NOMO-1 treated with DMSO at 0.1 percent for 48 hours (cell line): ENCODE results near the gene RAP2B.
"Not testable (repeated sequence)": the region's sequence is repeated elsewhere in the genome, so short reads cannot be mapped to it uniquely, and the experiment has no call there.

ENCODE experiments used
- DNase-seq: peaks from one replicate; lab custom pipeline; 2025; ENCODE audit not compliant: unreplicated experiment; lab: John Stamatoyannopoulos, UW

The RAP2B gene

DNA sequence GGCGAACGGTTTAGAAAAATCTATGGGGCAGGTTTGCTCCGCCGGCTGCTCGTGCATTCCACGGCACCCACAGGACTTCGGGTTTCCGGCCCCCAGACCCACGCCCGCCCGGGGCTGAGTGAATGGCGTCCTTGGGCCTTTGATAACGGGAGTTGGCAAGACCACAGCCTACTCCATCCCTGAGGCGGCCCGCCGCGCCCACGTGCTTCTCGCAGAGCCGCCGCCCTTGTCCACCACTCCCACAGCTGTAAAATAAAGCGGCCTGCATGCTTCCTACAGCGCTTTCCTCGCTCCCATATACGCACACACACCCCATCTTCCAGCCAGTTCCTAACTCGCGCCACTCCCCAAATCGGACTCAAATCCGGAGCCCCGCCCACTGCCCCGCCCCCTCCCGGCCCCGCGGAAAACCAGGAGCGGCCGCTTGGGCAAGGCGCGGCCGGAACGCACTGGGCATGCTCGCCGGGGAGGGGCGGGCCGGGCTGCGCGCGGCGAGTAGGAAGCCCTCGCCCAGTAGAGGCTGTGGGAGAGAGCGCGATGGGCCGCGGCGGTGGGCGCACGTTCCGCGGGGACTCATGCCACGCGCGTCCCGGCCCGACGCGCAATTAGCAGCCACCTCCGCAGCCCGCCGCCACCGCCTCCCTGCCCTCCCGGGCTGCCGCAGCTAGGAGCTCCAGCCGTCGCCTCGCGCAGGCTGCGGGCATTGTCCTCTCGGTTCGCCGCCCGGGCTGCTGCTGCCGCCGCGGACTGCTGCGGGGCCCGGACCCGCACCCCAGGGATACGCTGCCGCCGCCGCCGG lies at the start of gene RAP2B:
Gene RAP2B, plus strand, starts transcription at position 513 of the 799 bp plus-strand sequence. CDS start 468 bp downstream, outside the sequence.
- DNase-seq = peak; percentile 96

DNA sequence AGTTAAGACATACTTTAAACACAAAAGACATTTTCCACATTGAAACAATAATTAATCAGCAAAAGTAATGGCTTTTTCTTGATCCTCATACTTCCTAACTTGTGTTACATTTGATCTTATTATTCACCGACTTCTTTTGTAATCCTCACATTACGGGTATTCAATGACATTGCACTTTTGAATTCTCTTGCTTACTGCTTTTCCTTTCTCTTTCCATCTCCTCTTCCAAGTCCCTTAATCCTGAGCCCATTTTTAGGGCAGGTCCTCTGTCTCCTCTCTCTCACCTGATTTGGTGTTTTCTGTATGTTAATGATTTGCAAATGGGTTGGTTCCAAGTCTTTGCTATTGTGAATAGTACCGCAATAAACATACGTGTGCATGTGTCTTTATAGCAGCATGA lies 48.5 kb upstream of the RAP2B start:
- no peak for DNase-seq

DNA sequence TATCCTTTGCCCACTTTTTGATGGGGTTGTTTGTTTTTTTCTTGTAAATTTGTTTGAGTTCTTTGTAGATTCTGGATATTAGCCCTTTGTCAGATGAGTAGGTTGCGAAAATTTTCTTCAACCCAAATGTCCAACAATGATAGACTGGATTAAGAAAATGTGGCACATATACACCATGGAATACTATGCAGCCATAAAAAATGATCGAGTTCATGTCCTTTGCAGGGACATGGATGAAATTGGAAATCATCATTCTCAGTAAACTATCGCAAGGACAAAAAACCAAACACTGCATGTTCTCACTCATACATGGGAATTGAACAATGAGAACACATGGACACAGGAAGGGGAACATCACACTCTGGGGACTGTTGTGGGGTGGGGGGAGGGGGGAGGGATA lies 47.8 kb upstream of the RAP2B start:
- not testable (repeated sequence) for DNase-seq

DNA sequence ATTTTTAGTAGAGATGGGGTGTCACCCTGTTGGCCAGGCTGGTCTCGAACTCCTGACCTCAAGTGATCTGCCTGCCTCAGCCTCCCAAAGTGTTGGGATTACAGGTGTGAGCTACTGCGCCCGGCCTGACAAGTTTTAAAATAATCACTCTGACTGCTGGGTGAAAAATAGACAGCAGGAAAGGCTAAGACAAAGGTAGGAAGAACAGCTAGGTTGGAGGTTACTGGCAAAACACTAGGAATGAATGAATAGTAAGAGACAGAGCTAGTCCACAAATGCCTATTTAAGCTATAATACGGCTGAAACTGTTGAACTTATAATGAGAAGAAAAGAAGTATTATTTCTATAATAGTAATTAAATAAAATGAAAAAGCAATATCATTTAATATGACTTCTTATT lies 46.7 kb upstream of the RAP2B start:
- DNase-seq = no peak

DNA sequence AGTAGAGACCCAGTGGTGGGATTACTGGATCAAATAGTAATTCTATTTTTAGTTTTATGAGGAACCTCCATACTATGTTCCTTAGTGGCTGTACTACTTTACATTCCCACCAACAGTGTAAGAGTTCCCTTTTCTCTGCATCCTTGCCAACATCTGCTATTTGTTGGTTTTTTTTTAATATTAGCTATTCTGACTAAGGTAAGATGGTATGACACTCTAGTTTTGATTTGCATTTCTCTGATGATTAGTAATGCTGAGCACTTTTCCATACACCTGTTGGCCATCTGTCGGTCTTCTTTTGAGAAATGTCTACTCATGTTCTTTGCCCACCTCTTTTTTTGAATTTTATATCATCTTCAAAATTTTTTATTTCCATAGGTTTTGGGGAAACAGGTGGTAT lies 34.2 kb upstream of the RAP2B start:
- DNase-seq = no peak

GRCh38 chr3:153129426-153129825 lies 32.6 kb upstream of the RAP2B start:
- DNase-seq = no peak

GRCh38 chr3:153129866-153130265 lies 32.2 kb upstream of the RAP2B start:
- no peak for DNase-seq

- peak; percentile 95 for DNase-seq
Observed at GRCh38 chr3:153130312-153130977, 31.6 kb upstream of the RAP2B start.

DNA sequence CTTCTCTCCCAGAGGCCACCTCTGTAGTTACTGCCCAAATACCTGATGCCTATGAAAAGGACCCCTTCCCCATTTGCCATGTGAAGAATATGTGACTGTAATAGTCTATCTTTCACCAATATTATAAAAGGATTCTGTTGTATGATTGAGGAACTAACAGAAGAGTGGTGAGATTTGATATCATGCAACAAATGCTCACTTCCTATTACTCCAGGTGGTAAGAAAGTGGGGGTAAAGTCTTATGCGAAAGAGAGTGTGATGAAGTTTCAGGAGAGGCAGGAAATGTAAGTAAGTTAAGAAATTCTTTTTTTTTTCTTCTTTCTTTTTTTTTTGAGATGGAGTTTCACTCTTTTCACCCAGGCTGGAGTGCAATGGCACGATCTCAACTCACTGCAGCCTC lies 24.4 kb upstream of the RAP2B start:
- DNase-seq = peak; percentile 88

DNA sequence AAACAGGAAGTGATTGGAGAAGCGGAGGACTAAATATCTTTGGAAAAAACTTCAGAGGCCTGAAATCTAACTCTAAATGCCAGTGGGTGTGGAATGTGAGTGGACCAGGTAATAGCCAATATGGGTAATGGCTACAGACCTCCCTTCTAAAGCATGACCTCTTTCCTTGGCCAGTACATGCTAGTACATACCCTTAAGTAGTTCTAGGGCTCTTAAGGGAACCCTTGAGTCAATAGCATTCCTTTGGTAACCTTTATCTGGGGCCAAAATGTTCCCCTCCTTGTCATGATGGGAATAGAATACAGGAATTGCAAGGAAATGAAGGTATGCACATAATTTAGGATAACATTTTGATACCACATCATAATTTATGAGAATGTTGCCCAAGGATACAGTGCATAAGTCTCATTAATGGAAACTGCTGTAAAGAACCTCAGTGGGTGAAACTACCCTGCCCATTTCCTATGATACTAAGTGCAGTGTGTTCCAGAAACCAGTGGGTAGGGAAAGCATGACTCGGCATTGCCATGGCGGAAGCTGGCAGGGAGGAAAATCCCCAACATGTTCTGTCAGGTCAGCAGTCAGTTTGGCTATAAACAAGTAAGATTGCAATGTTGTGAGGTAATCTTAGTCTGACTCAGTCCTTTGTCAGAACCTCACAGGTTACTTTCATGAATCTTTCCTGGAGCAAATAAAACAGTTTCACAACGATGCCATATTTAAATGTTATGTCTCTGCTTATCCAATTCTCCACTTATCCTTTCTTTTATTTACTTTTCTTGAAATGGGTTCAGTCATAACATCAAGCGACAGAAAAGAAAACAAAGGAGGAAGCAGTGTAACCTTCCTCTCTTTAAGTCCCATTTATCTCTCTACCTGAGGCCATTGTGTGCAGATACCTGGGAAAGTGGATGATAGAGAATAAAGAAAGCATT lies 23.5 kb upstream of the RAP2B start:
- peak; percentile 82 for DNase-seq

DNA sequence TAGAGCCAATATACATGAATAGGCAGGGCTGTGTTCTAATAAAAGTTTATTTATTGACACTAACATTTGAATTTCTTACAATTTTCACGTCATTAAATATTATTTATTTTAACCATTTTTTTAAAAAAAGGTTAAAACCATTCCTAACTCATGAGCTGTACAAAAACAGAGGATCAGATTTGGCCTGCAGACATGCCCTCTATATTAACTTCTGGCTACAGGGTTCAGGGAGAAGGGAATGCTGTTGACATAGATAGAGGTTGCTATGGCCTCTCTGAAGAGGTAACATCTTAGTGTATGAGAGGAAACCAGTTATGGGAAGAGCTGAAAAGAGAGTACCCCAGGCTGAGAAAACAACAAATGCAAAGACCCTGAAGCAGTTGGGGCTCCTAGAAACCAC lies 19.1 kb upstream of the RAP2B start:
- DNase-seq = no peak

DNA sequence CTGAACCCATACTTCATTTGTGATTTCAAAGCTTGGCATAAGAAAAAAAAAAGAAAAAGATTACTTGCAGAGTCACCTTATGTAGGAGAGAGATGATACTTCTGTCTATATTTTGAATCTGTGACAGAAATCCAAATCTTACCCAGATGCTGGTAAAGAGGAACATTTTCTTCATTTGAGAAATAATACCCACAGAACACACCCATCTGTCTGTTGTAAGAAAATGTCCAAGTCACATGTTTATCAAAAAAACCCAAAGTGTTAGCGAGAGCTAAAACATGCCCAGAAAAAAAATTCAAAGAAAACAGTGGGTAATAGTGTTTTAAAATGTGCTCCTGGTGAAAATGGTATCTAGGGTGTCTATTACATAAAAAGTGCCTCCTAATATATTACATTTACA lies 18.0 kb upstream of the RAP2B start:
- no peak for DNase-seq

DNA sequence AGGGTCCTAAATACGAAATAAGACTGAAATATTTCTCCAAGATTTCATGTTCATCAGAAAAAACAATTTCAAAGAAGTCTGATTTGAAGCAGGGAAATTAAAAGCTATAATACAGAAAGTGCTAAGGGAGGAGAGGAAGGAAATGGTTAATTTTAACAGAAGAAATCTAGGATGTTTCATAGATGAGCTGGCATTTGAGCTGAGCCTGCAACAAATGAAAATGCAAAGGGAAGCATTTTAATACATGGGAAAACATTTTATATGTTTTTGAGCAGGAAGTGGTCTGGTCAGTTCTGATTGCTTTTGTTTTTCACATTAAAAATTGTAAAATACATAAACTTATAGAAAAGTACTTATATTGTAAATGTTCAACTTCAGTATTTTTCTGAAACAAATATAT lies 17.2 kb upstream of the RAP2B start:
- no peak for DNase-seq

DNA sequence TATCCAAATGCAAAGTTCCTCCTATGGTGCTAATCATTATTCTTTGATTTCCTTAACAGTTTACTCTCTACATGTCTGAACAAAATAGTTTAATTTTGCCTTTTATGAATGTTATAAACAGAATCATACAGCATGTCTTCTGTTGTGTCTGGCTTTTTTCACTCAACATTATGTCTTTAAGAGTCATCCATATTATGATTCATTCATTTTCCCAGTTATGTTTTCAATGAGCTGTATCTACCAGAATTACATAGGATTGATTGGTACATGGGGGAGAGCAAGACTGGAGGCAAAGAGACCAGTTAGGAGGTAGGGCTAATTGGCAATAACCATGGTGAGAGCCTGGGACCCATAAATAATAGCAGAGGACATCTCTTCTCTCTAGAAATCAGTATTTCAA lies 16.6 kb upstream of the RAP2B start:
- DNase-seq = no peak

- no peak for DNase-seq
Observed at GRCh38 chr3:153146191-153147053, 15.6 kb upstream of the RAP2B start.

- DNase-seq = peak; percentile 66
Observed at GRCh38 chr3:153150991-153151390, 11.0 kb upstream of the RAP2B start.

DNA sequence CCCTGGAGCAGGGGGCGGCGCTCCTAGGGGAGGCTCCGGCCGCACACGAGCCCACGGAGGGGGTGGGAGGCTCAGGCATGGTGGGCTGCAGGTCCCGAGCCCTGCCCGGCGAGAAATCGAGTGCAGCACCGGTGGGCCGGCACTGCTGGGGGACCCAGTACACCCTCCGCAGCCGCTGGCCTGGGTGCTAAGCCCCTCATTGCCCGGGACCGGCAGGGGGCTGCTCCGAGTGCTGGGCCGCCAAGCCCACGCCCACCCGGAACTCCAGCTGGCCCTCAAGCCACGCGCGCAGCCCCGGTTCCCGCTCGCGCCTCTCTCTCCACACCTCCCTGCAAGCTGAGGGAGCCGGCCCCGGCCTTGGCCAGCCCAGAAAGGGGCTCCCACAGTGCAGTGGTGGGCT lies 6.2 kb upstream of the RAP2B start:
- not testable (repeated sequence) for DNase-seq

DNA sequence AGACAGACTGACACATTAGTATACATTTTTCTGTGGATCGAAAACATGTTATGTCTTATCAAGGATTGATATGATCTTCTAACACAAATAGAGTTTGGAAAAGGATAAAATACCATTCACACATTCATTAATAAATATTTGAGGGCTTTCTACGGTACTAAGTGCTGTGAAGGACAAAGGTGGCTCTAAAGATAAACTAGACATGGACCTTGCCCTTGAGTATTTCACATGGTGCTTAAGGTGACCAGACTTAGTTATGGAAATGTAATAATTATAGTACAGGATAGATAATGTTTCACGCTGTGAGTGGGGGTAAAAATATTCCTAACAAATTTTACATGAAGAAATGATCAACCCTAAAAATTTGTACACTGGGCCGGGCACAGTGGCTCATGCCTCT lies 3.8 kb upstream of the RAP2B start:
- DNase-seq = no peak

- DNase-seq = no peak
Observed at GRCh38 chr3:153158961-153159735, 2.9 kb upstream of the RAP2B start.
